Osteoblast (primary cell): ENCODE data around the gene TBX4. TPM values are rescaled to one million over a fixed set of nuclear protein-coding genes. Genes with fewer than 3 reads are reported as not detected.
"Not testable (repeated sequence)": the region's sequence is repeated elsewhere in the genome, so short reads cannot be mapped to it uniquely, and the experiment has no call there.

Source experiments
- DNase-seq: peaks from one replicate; pipeline ENCODE4 v3.0.0; 2011; ENCODE audit warnings: low spot score, mixed read lengths; ENCODE audit not compliant: insufficient read length; ENCODE audit errors: missing footprints
- H2AFZ ChIP-seq: 2 replicates; pipeline ENCODE4 v1.6.0; 2011; ENCODE audit warnings: mild to moderate bottlenecking, low read length
- H3K27ac ChIP-seq: 2 replicates; pipeline ENCODE4 v1.5.1; 2011; ENCODE audit warnings: mild to moderate bottlenecking, low read depth, low read length, moderate library complexity
- H3K27me3 ChIP-seq: 2 replicates; pipeline ENCODE4 v1.6.0; 2012; ENCODE audit warnings: mild to moderate bottlenecking, control low read depth, inconsistent platforms, low read length, moderate library complexity; ENCODE audit not compliant: insufficient read depth
- H3K36me3 ChIP-seq: 2 replicates; pipeline ENCODE4 v1.5.1; 2011; ENCODE audit warnings: mild to moderate bottlenecking, low read length, control low read depth, moderate library complexity; ENCODE audit not compliant: insufficient read depth
- H3K4me1 ChIP-seq: 2 replicates; pipeline ENCODE4 v1.5.1; 2011; ENCODE audit warnings: mild to moderate bottlenecking, low read length, control low read depth, moderate library complexity; ENCODE audit not compliant: insufficient read depth
- H3K4me2 ChIP-seq: 2 replicates; pipeline ENCODE4 v1.6.0; 2011; ENCODE audit warnings: mild to moderate bottlenecking, low read length; ENCODE audit not compliant: insufficient read depth
- H3K4me3 ChIP-seq: fragments of 200-600 bp; sonication (generic); 3 replicates; pipeline ENCODE4 v1.5.1; 2012; ENCODE audit warnings: mild to moderate bottlenecking, low read length, inconsistent platforms; ENCODE audit not compliant: insufficient read depth
- H3K79me2 ChIP-seq: 2 replicates; pipeline ENCODE4 v1.6.0; 2012; ENCODE audit warnings: mild to moderate bottlenecking, low read length, control low read depth, inconsistent platforms; ENCODE audit not compliant: insufficient read depth
- H3K9me3 ChIP-seq: 2 replicates; pipeline ENCODE4 v1.5.1; 2011; ENCODE audit warnings: low read depth, low read length, control low read depth
- H4K20me1 ChIP-seq: 2 replicates; pipeline ENCODE4 v1.6.0; 2012; ENCODE audit warnings: mild to moderate bottlenecking, low read length, control low read depth; ENCODE audit not compliant: insufficient read depth
- total RNA-seq: library from RNA; depleted of rRNA; stranded (reverse); fragments of >200 nt; gene quantifications from 2 replicates; pipeline ENCODE4 v1.2.3, GENCODE V29; 2012
- TF ChIP-seq, protein P1 (sequence below): IDR thresholded peaks from 2 replicates; pipeline ENCODE4 v1.5.1; 2011; ENCODE audit warnings: mild to moderate bottlenecking, low read depth, low read length, moderate library complexity; ENCODE audit errors: extremely low read depth

Gene TBX4
- total RNA-seq, 1 donor: not detected

DNA sequence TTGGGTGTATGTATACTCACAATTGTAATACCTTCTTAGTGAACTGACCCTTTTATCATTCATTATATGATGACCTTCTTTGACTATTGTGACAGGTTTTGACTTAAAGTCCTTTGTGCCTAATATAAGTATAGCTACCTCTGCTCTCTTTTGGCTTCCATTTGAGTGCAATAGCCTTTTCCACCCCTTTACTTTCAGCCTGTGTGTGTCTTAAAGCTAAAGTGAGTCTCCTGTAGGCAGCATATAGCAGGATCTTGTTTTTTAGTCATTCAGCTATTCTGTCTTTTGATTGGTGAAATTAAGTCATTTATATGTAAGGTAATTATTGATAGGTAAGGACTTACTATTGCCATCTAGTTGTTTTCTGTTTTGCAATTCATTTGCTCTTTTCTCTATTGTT, 15.9 kb upstream of the TBX4 start:
- Histone ChIP-seq H3K27ac (no peak overlapping the region), H3K4me1 (no peaks in the 10 kb centered on the region), H3K4me3 (no peak overlapping the region), H3K36me3 (no peaks in the 10 kb centered on the region), H3K9me3 (no peaks in the 10 kb centered on the region), H2AFZ (no peak overlapping the region), H3K79me2 (no peaks in the 10 kb centered on the region), H3K27me3 (peaks cover 14% of the 10 kb centered on the region), H4K20me1 (no peaks in the 10 kb centered on the region), H3K4me2 (no peak overlapping the region)
- DNase-seq: no peak
- TF ChIP-seq, protein P1, sequence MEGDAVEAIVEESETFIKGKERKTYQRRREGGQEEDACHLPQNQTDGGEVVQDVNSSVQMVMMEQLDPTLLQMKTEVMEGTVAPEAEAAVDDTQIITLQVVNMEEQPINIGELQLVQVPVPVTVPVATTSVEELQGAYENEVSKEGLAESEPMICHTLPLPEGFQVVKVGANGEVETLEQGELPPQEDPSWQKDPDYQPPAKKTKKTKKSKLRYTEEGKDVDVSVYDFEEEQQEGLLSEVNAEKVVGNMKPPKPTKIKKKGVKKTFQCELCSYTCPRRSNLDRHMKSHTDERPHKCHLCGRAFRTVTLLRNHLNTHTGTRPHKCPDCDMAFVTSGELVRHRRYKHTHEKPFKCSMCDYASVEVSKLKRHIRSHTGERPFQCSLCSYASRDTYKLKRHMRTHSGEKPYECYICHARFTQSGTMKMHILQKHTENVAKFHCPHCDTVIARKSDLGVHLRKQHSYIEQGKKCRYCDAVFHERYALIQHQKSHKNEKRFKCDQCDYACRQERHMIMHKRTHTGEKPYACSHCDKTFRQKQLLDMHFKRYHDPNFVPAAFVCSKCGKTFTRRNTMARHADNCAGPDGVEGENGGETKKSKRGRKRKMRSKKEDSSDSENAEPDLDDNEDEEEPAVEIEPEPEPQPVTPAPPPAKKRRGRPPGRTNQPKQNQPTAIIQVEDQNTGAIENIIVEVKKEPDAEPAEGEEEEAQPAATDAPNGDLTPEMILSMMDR: no peak

DNA sequence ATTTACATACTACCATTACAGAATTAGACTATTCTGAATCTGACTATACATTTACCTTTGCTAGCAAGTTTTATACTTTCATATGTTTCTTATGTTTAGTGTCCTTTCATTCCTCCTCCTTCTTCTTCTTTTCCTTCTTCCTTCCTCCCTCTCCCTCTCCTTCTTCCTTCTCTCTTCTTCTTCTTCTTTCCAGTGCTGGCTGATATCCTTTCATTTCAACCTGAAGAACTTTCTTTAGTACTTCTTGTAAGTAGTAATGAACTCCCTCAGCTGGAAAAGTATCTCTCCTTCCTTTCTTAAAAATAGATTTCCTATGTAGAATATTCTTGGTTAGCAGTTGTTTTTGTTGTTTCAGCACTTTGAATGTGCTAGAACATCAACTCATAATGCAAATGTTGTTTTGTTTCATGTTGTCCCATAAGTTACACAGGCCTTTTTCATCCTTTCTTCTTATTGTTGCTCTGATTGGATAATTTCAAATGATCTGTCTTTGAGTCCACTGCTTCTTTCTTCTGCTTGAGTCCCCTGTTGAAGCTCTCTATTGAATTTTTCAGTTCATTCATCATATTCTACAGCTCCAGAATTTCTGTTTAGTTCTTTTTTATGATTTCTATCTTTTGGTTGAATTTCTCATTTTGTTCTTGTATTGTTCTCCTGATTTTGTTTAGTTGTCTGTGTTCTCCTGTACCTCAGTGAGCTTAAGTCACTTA, 15.1 kb upstream of the TBX4 start:
- no peak overlapping the region for H3K4me2 ChIP-seq
- no peaks in the 10 kb centered on the region for H3K4me1 ChIP-seq
- no peak overlapping the region for H3K27ac ChIP-seq
- H3K27me3 ChIP-seq: peaks cover 14% of the 10 kb centered on the region
- no peak overlapping the region for H3K4me3 ChIP-seq
- TF ChIP-seq, protein P1: no peak
- H3K36me3 ChIP-seq: no peaks in the 10 kb centered on the region
- no peaks in the 10 kb centered on the region for H3K79me2 ChIP-seq
- H3K9me3 ChIP-seq: no peaks in the 10 kb centered on the region
- no peak overlapping the region for H2AFZ ChIP-seq
- no peaks in the 10 kb centered on the region for H4K20me1 ChIP-seq
- no peak for DNase-seq

DNA sequence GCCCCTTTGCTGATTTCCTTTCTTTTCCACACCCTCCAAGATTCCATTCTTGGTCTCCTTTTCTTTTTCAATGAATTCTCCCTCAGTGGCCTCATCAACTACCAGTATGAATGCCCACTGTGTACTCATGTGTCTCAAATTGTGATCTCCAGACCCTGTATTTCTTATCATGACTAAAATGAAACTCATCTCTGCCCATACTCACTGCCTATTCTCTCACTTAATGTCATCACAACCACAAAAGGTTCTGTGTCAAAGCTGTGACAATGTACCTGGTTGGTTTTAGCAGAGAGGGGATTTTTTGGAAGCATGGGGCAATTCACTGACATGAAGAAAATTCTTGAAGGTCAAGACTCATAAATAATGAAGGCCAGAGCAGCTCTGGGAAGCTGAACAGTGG, 11.5 kb upstream of the TBX4 start:
- Histone ChIP-seq H3K4me2 (no peak overlapping the region), H3K27me3 (peaks cover 8% of the 10 kb centered on the region), H2AFZ (no peak overlapping the region), H3K9me3 (no peaks in the 10 kb centered on the region), H3K79me2 (no peaks in the 10 kb centered on the region), H4K20me1 (peaks cover 3% of the 10 kb centered on the region), H3K36me3 (no peaks in the 10 kb centered on the region), H3K27ac (no peak overlapping the region), H3K4me1 (no peaks in the 10 kb centered on the region), H3K4me3 (no peak overlapping the region)
- DNase-seq: no peak
- TF ChIP-seq, protein P1: no peak

DNA sequence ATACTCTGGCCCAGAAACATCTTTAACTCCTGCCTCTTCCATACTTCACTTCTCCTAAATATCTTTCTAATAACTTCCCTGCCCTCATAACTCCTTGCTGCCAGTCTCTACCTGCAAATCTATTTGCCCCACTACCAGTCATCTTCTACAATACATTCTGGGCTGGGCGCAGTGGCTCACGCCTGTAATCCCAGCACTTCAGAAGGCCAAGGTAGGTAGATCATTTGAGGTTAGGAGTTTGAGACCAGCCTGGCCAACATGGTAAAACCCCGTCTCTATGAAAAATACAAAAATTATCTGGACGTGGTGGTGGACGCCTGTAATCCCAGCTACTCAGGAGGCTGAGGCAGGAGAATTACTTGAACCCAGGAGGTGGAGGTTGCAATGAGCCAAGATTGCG, 10.7 kb upstream of the TBX4 start:
- H3K27ac ChIP-seq, H3K4me3 ChIP-seq, H3K9me3 ChIP-seq, H2AFZ ChIP-seq, H4K20me1 ChIP-seq, H3K36me3 ChIP-seq, H3K4me1 ChIP-seq, DNase-seq, H3K27me3 ChIP-seq, H3K79me2 ChIP-seq, H3K4me2 ChIP-seq: not testable (repeated sequence)
